Transverse colon (tissue), 4 donors: ENCODE measurements around the gene HOXA6.

Experiments used
- CTCF ChIP-seq, 5 experiments: fragments of 200-600 bp in 3 of 5; fragments of 450-650 bp in 2 of 5; sonication (generic) in 3 of 5; IDR thresholded peaks; 1 replicate in 2 of 5; 2 replicates in 3 of 5; pipeline ENCODE4 v1.5.1; 2016 to 2017; ENCODE audit warnings: antibody characterized with exemption in 5 of 5, inconsistent platforms in 3 of 5, mild to moderate bottlenecking in 2 of 5, moderate library complexity in 1 of 5
- POLR2A ChIP-seq: fragments of 450-650 bp; IDR thresholded peaks from one replicate; pipeline ENCODE4 v1.6.1; 2016; ENCODE audit warnings: antibody characterized with exemption, mild to moderate bottlenecking, moderate library complexity
- POLR2AphosphoS5 ChIP-seq, 3 donors: sonication (generic); formaldehyde crosslinking; IDR thresholded peaks; one replicate each; pipeline ENCODE4 v1.6.1; 2016; ENCODE audit warnings: antibody characterized with exemption in 3 of 3

- TF ChIP-seq CTCF (IDR thresholded peaks at IDR 0.05), result no peak
- TF ChIP-seq POLR2A, result no peak
- no peak for TF ChIP-seq POLR2AphosphoS5 (IDR thresholded peaks at IDR 0.05)
Measured at GRCh38 chr7:27170426-27171324, 23.1 kb upstream of the HOXA6 start.
